K562 (cell line): ENCODE data around the gene TP53BP1. TPM values are rescaled to one million over a fixed set of nuclear protein-coding genes. Genes with fewer than 3 reads are reported as not detected.

ENCODE experiments used
- BCLAF1 ChIP-seq, 2 experiments: fragments of 450-650 bp in 1 of 2; IDR thresholded peaks; 2 replicates each; pipeline ENCODE4 v1.6.1; 2011 to 2017; ENCODE audit warnings: low read depth in 2 of 2, antibody characterized with exemption in 1 of 2, borderline replicate concordance in 1 of 2, low read length in 1 of 2, mild to moderate bottlenecking in 1 of 2, mixed read lengths in 1 of 2; ENCODE audit not compliant: control insufficient read depth in 1 of 2
- CTCFL ChIP-seq: IDR thresholded peaks from 2 replicates; pipeline ENCODE4 v1.6.1; 2011; ENCODE audit warnings: borderline replicate concordance, low read depth, mild to moderate bottlenecking, moderate library complexity, low read length; ENCODE audit not compliant: insufficient read depth, poor library complexity, severe bottlenecking
- MEF2D ChIP-seq: conservative IDR thresholded peaks from 2 replicates; pipeline ENCODE4 v1.6.1; 2016; ENCODE audit warnings: low read depth, missing genetic modification characterization, missing compliant biosample characterization
- POLR2G ChIP-seq: fragments of 200-400 bp; formaldehyde crosslinking; IDR thresholded peaks from 2 replicates; pipeline ENCODE4 v1.6.1; 2017; ENCODE audit warnings: low read depth, mild to moderate bottlenecking, antibody characterized with exemption, low read length, moderate library complexity
- RHOXF2B ChIP-seq: fragments of 250-450 bp; sonication (Bioruptor Pico); conservative IDR thresholded peaks from 2 replicates; pipeline ENCODE4 v1.5.1; 2021
- THRAP3 ChIP-seq: fragments of 450-650 bp; IDR thresholded peaks from 2 replicates; pipeline ENCODE4 v1.6.1; 2016; ENCODE audit warnings: mild to moderate bottlenecking, inconsistent platforms, borderline replicate concordance
- ZC3H4 ChIP-seq: sonication (generic); formaldehyde crosslinking; IDR thresholded peaks from 2 replicates; pipeline ENCODE4 v1.9.0; 2021; ENCODE audit warnings: missing genetic modification reagents, borderline replicate concordance
- ZFP91 ChIP-seq: sonication (generic); formaldehyde crosslinking; IDR thresholded peaks from 2 replicates; pipeline ENCODE4 v1.8.0; 2022; ENCODE audit warnings: mild to moderate bottlenecking, missing genetic modification reagents
- ZNF263 ChIP-seq: sonication (generic); formaldehyde crosslinking; IDR thresholded peaks from 2 replicates; pipeline ENCODE4 v1.8.0; 2022; ENCODE audit warnings: mild to moderate bottlenecking, missing genetic modification reagents, borderline replicate concordance
- ZNF280B ChIP-seq: fragments of 250-450 bp; sonication (Bioruptor Pico); IDR thresholded peaks from 2 replicates; pipeline ENCODE4 v1.5.1; 2021; ENCODE audit warnings: mild to moderate bottlenecking
- polyA plus RNA-seq, 8 experiments: library from polyadenylated mRNA; depleted of rRNA in 4 of 8; stranded (reverse) in 5 of 8; unstranded in 3 of 8; fragments of >200 nt; fragmentation: Nextera tagmentation in 2 of 8; fragmentation: Illumina TruSeq in 1 of 8; extraction: Ambion mirVana in 2 of 8; extraction: Trizol in 1 of 8; gene quantifications; 2 replicates each; pipeline versions ENCODE4 v1.2.1 to v1.2.3, GENCODE V29; 2011 to 2014; ENCODE audit warnings: inconsistent platforms in 1 of 8, missing spikeins in 1 of 8
- total RNA-seq, 7 experiments: library from RNA; depleted of rRNA in 6 of 7; stranded (reverse); fragments of >200 nt in 6 of 7; fragmentation: Illumina TruSeq in 2 of 7; extraction: Trizol in 2 of 7; gene quantifications; 2 replicates each; pipeline versions ENCODE4 v1.2.1 to v1.2.3, GENCODE V29; 2011 to 2021; ENCODE audit warnings: low replicate concordance in 1 of 7
- TF ChIP-seq, protein P1 (sequence below): fragments of 250-450 bp; sonication (Bioruptor Pico); IDR thresholded peaks from 2 replicates; pipeline ENCODE4 v1.4.0; 2020
- TF ChIP-seq, protein P2 (sequence below): fragments of 450-650 bp; formaldehyde crosslinking; IDR thresholded peaks from 2 replicates; pipeline ENCODE4 v1.4.0; 2022; ENCODE audit warnings: mild to moderate bottlenecking, moderate library complexity

The TP53BP1 gene
- total and polyA plus RNA-seq, 9 of the 15 experiments (the other 6 are each of a cell fraction or from before 2014, with no cell fraction given): 5.7 to 63.3 (median 30.9) TPM

DNA sequence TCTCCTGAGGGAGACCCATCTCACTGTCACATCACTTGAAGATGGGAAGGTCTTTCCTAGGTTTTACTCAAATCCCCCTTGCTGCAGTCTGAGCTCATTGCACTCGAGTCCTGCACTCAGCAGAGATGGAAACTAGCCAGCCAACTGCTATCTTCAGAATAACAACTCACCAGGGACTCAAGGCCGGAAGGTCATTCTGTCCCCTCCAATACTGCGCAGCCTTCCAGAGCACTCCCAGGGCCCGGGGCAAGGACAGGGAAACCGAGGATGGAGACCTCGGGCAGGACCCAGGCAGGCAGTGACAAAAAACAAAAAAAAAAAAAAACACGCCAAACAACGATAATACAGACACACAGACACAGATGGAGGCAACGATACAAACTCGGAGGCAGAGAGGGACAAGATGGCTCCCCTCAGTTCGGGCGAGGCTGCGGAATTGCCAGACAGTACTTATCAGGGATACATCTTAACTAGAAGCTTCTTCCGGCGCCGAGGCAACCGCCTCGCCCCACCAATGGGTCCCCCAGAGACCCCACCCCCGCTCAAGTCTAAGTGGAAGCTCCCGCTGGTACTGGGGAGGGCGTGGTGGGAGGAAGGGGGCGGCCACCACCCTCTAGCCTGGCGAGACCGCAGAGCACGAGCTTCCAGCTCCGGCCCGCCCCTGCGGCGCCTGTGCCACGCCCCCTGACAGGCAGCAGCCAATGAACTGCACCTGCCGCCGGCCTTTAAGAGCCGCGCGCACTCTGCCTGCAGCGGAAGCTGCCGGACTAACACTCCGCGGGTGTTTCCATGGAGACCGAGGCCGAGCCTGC is 17.4 kb upstream of the TP53BP1 start (continued):
- no peak for TF ChIP-seq THRAP3
- no peak for TF ChIP-seq ZC3H4 (CRISPR knock-in tag)
- no peak for TF ChIP-seq ZFP91
- TF ChIP-seq, protein P1, sequence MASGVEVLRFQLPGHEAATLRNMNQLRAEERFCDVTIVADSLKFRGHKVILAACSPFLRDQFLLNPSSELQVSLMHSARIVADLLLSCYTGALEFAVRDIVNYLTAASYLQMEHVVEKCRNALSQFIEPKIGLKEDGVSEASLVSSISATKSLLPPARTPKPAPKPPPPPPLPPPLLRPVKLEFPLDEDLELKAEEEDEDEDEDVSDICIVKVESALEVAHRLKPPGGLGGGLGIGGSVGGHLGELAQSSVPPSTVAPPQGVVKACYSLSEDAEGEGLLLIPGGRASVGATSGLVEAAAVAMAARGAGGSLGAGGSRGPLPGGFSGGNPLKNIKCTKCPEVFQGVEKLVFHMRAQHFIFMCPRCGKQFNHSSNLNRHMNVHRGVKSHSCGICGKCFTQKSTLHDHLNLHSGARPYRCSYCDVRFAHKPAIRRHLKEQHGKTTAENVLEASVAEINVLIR (CRISPR knock-in tag): no peak
- TF ChIP-seq, protein P2, sequence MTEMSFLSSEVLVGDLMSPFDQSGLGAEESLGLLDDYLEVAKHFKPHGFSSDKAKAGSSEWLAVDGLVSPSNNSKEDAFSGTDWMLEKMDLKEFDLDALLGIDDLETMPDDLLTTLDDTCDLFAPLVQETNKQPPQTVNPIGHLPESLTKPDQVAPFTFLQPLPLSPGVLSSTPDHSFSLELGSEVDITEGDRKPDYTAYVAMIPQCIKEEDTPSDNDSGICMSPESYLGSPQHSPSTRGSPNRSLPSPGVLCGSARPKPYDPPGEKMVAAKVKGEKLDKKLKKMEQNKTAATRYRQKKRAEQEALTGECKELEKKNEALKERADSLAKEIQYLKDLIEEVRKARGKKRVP (CRISPR knock-in tag): no peak
- no peak for TF ChIP-seq ZNF263
- TF ChIP-seq CTCFL: no peak
- TF ChIP-seq MEF2D: no peak; the same call in 1 of the 2 replicates
- TF ChIP-seq BCLAF1 (IDR thresholded peaks at IDR 0.05; ENCODE audit: borderline replicate concordance in 1 of 2, control insufficient read depth in 1 of 2, low read depth in 2 of 2, low read length in 1 of 2): no peak
- no peak for TF ChIP-seq ZNF280B (CRISPR knock-in tag)
- TF ChIP-seq RHOXF2B (CRISPR knock-in tag): no peak
- peak; percentile 81 for TF ChIP-seq POLR2G
